ENCODE data around the gene AQP5. TPM values are rescaled to one million over a fixed set of nuclear protein-coding genes. Genes with fewer than 3 reads are reported as not detected.

AQP5 gene
- total RNA-seq, 2 experiments from 2014 or later = not detected

DNA sequence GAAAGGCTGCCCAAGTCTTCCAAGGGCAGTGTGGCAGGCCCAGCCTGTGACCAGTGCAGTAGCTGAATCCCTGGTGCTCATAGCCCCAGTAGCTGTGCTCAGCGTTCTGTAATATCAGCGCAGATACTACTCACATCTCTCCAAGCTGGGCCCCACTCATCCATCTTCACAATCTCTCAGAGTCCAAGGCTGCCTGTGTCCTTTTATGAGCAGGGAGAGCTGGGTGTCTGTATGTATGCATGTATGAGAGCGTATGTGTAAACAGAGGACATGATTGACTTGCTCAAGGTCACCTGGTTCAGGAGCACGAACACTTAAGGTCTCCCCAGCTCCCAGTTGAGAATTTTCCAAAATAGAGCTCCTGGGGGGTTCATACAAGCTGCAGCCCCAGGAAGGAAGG is 16.5 kb downstream of the AQP5 start:
- no peak for DNase-seq
- Mint-ChIP-seq H3K9me3 (no peaks in the 10 kb centered on the region), H3K36me3 (ENCODE audit: low read depth) (no peaks in the 10 kb centered on the region), H3K4me1 (ENCODE audit: low read depth) (no peaks in the 10 kb centered on the region), H3K27ac (no peak overlapping the region), H3K27me3 (no peaks in the 10 kb centered on the region), H3K4me3 (no peak overlapping the region)
- intact Hi-C loops (cut with micrococcal nuclease) = no loop called here
- no peak for ATAC-seq
- TF ChIP-seq, protein P1, sequence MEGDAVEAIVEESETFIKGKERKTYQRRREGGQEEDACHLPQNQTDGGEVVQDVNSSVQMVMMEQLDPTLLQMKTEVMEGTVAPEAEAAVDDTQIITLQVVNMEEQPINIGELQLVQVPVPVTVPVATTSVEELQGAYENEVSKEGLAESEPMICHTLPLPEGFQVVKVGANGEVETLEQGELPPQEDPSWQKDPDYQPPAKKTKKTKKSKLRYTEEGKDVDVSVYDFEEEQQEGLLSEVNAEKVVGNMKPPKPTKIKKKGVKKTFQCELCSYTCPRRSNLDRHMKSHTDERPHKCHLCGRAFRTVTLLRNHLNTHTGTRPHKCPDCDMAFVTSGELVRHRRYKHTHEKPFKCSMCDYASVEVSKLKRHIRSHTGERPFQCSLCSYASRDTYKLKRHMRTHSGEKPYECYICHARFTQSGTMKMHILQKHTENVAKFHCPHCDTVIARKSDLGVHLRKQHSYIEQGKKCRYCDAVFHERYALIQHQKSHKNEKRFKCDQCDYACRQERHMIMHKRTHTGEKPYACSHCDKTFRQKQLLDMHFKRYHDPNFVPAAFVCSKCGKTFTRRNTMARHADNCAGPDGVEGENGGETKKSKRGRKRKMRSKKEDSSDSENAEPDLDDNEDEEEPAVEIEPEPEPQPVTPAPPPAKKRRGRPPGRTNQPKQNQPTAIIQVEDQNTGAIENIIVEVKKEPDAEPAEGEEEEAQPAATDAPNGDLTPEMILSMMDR (IDR thresholded peaks at IDR 0.05) = no peak
- ChIA-PET POLR2A (no interaction called here), CTCF (interaction anchor here (0.7 to 10.4 kb wide), 6 partner anchors 12 to 92 kb away, joined by 3 to 106 read pairs (median 3); no protein-coding TSS in a partner anchor)

DNA sequence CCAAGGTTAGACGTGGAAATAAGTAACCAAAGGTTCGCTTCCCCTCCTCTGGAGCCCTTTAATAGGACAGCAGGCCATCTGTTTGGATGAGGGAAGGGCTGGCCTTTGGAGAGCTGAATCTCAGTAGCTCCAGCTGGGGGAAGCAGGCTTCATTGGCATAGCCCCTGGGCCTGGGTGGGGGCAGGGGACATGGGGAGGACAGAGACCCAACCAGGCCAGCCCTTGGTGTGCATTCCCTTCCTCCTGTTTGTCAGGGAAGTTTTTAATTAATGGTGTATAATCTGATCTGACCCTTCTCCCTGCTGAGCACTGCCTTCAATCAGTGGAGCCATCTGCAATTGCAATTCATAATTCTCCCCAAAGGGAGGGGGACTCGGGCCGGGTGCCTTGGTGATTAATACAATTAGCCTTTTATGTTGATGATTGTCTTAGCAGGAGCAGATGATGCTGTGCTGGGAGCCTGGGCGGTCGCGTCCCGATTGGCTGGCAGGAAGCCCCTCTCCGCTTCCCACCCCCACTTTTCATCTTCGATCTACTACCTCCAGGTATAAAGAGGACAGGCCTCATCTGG is 17.4 kb downstream of the AQP5 start:
- Mint-ChIP-seq H3K36me3 (ENCODE audit: low read depth) (no peaks in the 10 kb centered on the region), H3K4me1 (ENCODE audit: low read depth) (no peaks in the 10 kb centered on the region), H3K4me3 (no peak overlapping the region), H3K9me3 (no peaks in the 10 kb centered on the region), H3K27me3 (no peaks in the 10 kb centered on the region), H3K27ac (no peak overlapping the region)
- POLR2A ChIA-PET = no interaction called here
- CTCF ChIA-PET = interaction anchor here (1.0 to 10.4 kb wide), 5 partner anchors 13 to 77 kb away, joined by 3 to 106 read pairs (median 5); no protein-coding TSS in a partner anchor
- intact Hi-C loops (cut with micrococcal nuclease) = no loop called here
- TF ChIP-seq, protein P1 (IDR thresholded peaks at IDR 0.05) = no peak
- ATAC-seq = no peak
- DNase-seq = no peak

DNA sequence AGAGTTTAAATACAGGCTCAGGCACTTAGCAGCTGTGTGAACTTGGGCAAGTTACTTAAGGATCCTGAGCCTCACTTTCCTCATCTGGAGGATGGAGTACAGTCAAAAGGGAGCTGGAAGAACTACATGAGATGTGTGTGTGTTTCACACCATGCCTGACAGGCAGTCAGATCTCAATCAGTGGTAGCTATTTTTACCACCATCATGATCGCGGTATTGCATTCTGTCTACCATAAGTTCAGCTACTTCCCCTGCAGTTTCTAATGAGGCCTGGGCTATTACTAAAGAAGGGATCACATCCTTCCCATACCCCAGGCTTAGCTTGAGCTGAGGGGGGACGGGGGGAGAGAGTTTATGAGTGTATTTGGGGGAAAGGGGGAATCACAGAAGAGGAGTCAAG is 18.1 kb downstream of the AQP5 start:
- POLR2A ChIA-PET = interaction anchor here (0.6 to 0.7 kb wide), 2 partner anchors 55 to 463 kb away, joined by 3 to 5 read pairs; no protein-coding TSS in a partner anchor
- DNase-seq (no peak), ATAC-seq (no peak)
- Mint-ChIP-seq H3K4me3 (no peak overlapping the region), H3K4me1 (ENCODE audit: low read depth) (no peaks in the 10 kb centered on the region), H3K27ac (no peak overlapping the region), H3K9me3 (no peaks in the 10 kb centered on the region), H3K36me3 (ENCODE audit: low read depth) (no peaks in the 10 kb centered on the region), H3K27me3 (no peaks in the 10 kb centered on the region)
- intact Hi-C loops (cut with micrococcal nuclease) = no loop called here
- CTCF ChIA-PET = interaction anchor here (1.0 to 10.4 kb wide), 3 partner anchors 13 to 34 kb away, joined by 5 to 106 read pairs (median 22); no protein-coding TSS in a partner anchor
- TF ChIP-seq, protein P1 (IDR thresholded peaks at IDR 0.05) = no peak

DNA sequence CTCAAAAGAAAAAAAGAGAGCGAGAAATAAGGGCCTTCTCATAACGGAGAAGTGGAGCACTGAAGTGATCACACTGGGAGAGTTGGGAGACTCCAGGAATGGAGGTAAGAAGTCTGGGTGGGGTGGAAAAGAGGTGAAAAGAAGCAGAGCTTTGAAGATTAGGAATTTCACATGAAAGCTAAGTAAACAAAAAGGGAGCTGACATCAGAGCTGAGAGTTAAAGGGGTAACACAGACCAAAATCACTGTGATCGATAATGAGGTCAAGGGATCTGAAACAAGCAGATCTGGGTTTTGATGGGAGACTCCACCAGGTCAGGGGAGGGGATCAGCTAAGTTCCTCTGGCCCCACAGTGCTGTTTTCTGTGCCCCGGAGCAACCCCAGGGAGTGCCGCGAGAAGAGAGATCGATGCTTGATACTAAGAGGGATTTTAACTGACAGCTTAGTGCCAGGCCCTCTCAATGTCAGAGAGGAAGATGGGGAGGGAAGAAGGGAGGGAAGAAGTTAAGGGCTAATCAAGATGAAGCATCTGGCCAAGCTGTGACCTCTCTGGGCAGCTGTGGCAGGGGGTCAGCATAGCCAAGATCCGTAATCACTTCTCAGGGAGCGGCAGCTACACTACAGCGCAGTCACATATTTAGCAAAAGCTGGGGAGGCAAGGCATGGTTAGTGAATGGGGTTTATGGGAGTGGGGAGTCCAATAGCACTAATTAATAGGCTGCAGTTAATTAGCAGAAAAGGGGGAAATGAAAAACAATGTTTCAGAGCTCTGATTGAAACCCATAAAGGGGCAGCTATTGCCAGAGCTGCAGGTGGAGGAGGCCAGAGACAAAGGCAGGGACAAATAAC is 19.1 kb downstream of the AQP5 start:
- POLR2A ChIA-PET = interaction anchor here (0.6 to 1.0 kb wide), 3 partner anchors 13 to 462 kb away, joined by 3 to 4 read pairs (median 3); no protein-coding TSS in a partner anchor
- intact Hi-C loops (cut with micrococcal nuclease) = no loop called here
- Mint-ChIP-seq H3K9me3 (no peaks in the 10 kb centered on the region), H3K4me3 (no peak overlapping the region), H3K4me1 (ENCODE audit: low read depth) (no peaks in the 10 kb centered on the region), H3K36me3 (ENCODE audit: low read depth) (no peaks in the 10 kb centered on the region), H3K27me3 (no peaks in the 10 kb centered on the region), H3K27ac (no peak overlapping the region)
- CTCF ChIA-PET = interaction anchor here (0.5 to 10.4 kb wide), 7 partner anchors 14 to 131 kb away, joined by 3 to 106 read pairs (median 3); partner anchors contain the start of gene COX14
- TF ChIP-seq, protein P1 (IDR thresholded peaks at IDR 0.05) = no peak
- ATAC-seq (no peak), DNase-seq (no peak)
